ENCODE results near the gene INTS15. TPM values are rescaled to one million over a fixed set of nuclear protein-coding genes. Genes with fewer than 3 reads are reported as not detected.
"Not testable (repeated sequence)": the region's sequence is repeated elsewhere in the genome, so short reads cannot be mapped to it uniquely, and the experiment has no call there.

The INTS15 gene
- total RNA-seq, 2 experiments from 2014 or later: 27.8 to 31.8 TPM

DNA sequence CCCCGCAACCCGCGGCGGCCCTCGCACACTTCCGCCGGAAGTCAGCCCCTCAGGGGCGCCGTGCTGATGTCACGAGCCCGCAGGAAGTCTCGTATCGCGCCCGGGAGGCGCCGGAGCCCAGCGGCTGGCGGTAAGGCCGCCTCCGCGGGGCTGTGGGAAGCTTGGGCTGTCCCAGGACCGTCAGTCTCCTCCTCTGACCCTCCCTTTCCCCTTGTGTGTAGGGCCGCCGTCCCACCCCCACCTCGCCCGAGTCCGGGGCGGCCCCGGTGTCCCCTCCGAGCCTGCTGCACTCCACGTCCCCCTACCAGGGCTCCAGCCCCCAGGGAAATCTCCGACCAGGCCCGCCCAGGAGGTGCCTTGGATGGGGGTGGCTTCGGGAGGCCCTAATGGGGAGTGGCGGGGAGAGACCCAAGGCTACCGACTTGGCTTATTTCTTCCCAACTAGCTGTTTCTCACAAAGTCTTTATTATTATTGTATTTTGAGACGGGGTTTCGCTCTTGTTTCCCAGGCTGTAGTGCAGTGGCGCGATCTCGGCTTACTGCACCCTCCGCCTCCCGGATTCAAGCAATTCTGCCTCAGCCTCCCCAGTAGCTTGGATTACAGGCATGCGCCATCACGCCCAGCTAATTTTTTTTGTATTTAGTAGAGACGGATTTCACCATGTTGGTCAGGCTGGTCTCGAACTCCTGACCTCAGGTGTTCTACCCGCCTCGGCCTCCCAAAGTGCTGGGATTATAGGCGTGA, 12.3 kb upstream of the INTS15 start, which contains the start of gene ZDHHC4:
Gene ZDHHC4 (plus strand): TSS at position 86 of the 745 bp plus-strand sequence. CDS start 3,108 bp downstream, outside the sequence.
- peaks cover 27% of the 10 kb centered on the region for H3K36me3 Mint-ChIP-seq (ENCODE audit: low read depth)
- POLR2A ChIA-PET: interaction anchor here (0.6 to 1.6 kb wide), 3 partner anchors 12 to 728 kb away, joined by 3 to 8 read pairs (median 3); partner anchors contain the start of gene INTS15

DNA sequence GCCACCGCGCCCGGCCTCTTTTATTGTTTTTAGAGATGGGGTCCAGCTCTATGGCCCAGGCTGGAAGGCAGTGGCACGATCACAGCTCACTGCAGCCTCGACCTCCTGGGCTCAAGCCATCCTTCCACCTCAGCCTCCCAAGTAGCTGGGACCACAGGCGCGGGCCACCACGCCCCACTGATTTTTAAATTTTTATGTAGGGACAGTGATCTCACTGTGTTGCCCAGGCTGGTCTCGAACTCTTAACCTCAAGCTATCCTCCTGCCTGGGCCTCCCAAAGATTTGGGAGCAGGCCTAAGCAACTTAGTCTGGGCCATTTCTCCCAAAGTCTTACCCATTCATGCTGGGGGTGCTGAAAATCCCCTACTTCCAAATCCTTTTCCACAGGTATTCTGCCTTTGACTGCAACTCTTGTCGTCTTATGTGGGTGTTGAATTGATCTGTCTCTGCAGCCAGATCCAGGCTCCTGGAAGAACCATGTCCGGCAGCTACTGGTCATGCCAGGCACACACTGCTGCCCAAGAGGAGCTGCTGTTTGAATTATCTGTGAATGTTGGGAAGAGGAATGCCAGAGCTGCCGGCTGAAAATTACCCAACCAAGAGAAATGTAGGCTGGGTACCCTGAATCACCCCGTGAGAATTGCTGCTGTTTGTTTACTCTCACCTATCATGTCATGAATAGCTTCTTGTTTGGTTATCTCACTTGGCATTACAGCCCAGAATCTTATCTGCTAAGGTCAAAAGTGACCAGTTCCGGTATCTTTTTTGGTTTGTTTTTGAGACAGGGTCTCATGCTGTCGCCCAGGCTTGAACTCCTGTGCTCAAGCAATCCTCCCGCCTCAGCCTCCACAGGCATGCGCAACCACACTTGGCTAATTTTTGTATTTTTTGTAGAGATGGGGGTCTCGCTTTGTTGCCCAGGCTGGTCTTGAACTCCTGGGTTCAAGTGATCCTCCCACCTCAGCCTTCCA, 11.4 kb upstream of the INTS15 start:
- Mint-ChIP-seq H3K27me3 (no peaks in the 10 kb centered on the region), H3K9me3 (ENCODE audit: low read depth) (no peaks in the 10 kb centered on the region), H3K4me3 (peak overlapping the region; percentile 83), H3K27ac (peak overlapping the region; percentile 88), H3K4me1 (peaks cover 25% of the 10 kb centered on the region), H3K36me3 (ENCODE audit: low read depth) (peaks cover 35% of the 10 kb centered on the region)
- POLR2A ChIA-PET: interaction anchor here (1.6 kb wide), 1 partner anchor 11 kb away, joined by 8 read pairs; the partner anchor contains the start of gene INTS15
- intact Hi-C loops (cut with DNase I, micrococcal nuclease): no loop called here
- ATAC-seq (no peak), DNase-seq (no peak)
- CTCF ChIA-PET: interaction anchor here (0.7 to 1.7 kb wide), 5 partner anchors 10 to 62 kb away, joined by 3 to 8 read pairs (median 4); partner anchors contain the start of gene INTS15

More for the DNA sequence above, 12.3 kb upstream of the INTS15 start, which contains the start of gene ZDHHC4:
- CTCF ChIA-PET: interaction anchor here (0.7 to 1.7 kb wide), 6 partner anchors 11 to 62 kb away, joined by 3 to 8 read pairs (median 4); partner anchors contain the start of gene INTS15
- peaks cover 25% of the 10 kb centered on the region for H3K4me1 Mint-ChIP-seq
- DNase-seq: peak; percentile 94
- ATAC-seq: peak; percentile 97
- H3K9me3 Mint-ChIP-seq (ENCODE audit: low read depth): no peaks in the 10 kb centered on the region
- H3K27ac Mint-ChIP-seq: peak within 1 kb of the TSS; percentile 88
- peak within 1 kb of the TSS; percentile 83 for H3K4me3 Mint-ChIP-seq
- intact Hi-C loops (cut with DNase I, micrococcal nuclease): loop anchor here (1.0 kb wide), 4 partner anchors 13 to 130 kb away; partner anchors contain the start of genes INTS15 (in 2 of the 2) and ZNF316 (in 1 of the 2)
- H3K27me3 Mint-ChIP-seq: no peaks in the 10 kb centered on the region

DNA sequence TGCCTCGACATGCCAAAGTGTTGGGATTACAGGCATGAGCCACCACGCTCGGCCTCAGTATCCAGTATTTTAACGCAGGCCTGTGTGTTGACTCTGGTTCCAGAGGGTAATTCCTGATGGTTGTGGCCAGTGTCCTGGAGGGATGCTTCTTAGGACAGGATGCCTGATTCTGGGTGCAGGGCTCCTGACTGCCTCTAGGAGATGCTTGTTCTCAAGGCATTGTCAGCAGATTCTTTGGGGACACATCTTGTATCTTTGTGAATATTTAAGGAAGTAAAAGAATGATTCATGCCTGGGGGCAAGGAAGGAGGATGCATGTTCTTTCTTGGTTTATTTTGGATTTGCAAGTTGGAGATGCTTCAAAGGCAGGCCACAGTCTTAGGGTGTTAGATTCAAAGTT, 10.4 kb upstream of the INTS15 start:
- Mint-ChIP-seq H3K36me3 (ENCODE audit: low read depth) (peaks cover 39% of the 10 kb centered on the region), H3K27me3 (no peaks in the 10 kb centered on the region), H3K4me3 (peak overlapping the region; percentile 83), H3K9me3 (ENCODE audit: low read depth) (no peaks in the 10 kb centered on the region), H3K27ac (no peak overlapping the region), H3K4me1 (peaks cover 25% of the 10 kb centered on the region)
- CTCF ChIA-PET: no interaction called here
- ATAC-seq (no peak), DNase-seq (no peak)
- intact Hi-C loops (cut with DNase I, micrococcal nuclease): no loop called here
- POLR2A ChIA-PET: no interaction called here

DNA sequence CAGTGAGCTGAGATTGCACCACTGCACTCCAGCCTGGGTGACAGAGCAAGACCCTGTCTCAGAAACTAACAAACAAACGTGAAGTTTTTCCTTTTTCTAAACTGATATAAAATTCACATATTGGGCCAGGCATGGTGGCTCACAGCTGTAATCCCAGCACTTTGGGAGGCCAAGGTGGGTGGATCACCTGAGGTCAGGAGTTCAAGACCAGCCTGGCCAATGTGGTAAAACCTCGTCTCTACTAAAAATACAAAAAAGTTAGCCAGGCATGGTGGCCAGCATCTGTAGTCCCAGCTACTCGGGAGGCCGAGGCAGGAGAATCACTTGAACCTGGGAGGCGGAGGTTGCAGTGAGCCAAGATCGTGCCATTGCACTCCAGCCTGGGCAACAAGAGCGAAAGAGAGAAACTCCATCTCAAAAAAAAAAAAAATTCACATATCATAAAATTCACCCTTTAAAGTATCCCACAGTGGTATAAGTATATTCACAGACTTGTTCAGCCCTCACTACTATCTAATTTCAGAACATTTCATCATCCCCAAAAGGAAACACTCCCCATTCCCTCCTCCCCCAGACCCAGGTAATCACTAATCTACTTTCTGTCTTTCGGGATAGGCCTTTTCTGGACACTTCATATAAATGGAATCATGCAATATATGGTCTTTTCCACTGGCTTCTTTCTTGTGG, 3.9 kb upstream of the INTS15 start:
- CTCF ChIA-PET; POLR2A ChIA-PET; DNase-seq; H3K27me3 Mint-ChIP-seq; H3K4me3 Mint-ChIP-seq; H3K27ac Mint-ChIP-seq; H3K9me3 Mint-ChIP-seq (ENCODE audit: low read depth); ATAC-seq: not testable (repeated sequence)
- H3K4me1 Mint-ChIP-seq: peaks cover 14% of the 10 kb centered on the region
- intact Hi-C loops (cut with DNase I, micrococcal nuclease): loop anchor here in 1 of 2 experiments (10.0 kb wide), 1 partner anchor 269 kb away; no protein-coding TSS in a partner anchor
- peaks cover 53% of the 10 kb centered on the region for H3K36me3 Mint-ChIP-seq (ENCODE audit: low read depth)

DNA sequence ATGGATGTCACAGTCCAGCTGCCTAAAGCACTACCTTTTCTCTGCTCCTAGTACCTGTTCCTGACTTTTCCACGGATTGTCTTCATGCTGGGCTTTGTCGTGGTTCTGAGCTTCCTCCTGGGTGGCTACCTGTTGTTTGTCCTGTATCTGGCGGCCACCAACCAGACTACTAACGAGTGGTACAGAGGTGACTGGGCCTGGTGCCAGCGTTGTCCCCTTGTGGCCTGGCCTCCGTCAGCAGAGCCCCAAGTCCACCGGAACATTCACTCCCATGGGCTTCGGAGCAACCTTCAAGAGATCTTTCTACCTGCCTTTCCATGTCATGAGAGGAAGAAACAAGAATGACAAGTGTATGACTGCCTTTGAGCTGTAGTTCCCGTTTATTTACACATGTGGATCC, 1.3 kb upstream of the INTS15 start:
- no peaks in the 10 kb centered on the region for H3K9me3 Mint-ChIP-seq (ENCODE audit: low read depth)
- CTCF ChIA-PET: interaction anchor here (1.2 kb wide), 1 partner anchor 11 kb away, joined by 4 read pairs; the partner anchor contains the start of gene ZDHHC4
- peaks cover 43% of the 10 kb centered on the region for H3K36me3 Mint-ChIP-seq (ENCODE audit: low read depth)
- ATAC-seq (no peak), DNase-seq (no peak)
- POLR2A ChIA-PET: no interaction called here
- H3K27ac Mint-ChIP-seq: no peak overlapping the region
- no peaks in the 10 kb centered on the region for H3K27me3 Mint-ChIP-seq
- peaks cover 24% of the 10 kb centered on the region for H3K4me1 Mint-ChIP-seq
- intact Hi-C loops (cut with DNase I, micrococcal nuclease): loop anchor here in 1 of 2 experiments (10.0 kb wide), 1 partner anchor 266 kb away; no protein-coding TSS in a partner anchor
- H3K4me3 Mint-ChIP-seq: peak overlapping the region; percentile 27

DNA sequence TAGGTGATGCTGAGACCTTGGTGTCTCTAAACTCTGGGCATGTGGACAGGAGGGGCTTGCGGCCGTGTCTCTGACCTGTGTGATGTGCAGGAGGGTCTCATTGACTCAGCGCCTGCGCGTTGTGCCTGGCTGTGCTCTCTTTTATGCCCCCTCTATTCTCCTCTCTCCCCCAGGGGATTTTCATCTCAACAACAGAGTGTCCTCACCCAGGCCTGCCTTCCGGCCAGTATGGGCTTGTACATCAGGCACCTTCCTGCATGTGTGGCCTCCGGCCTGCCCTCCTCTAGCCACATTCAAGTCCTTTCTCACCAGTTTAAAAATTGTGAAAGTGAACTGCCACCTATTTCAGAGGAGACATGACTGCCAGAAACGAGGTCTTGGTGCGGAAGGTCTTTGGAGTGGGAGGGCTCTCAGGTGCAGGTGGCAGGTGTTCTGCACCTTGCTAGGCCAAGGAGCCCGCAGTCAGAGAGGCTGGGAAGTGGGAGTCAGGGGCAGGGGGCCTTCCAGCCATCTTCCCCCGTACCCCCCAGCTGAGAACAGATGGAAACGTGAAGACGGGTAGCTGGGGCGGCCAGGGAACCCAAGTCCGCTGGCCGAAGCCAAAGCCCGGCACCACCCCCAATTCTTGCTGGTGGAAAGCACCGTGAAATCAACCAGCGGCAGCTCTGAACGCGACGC, 531 bp upstream of the INTS15 start:
- intact Hi-C loops (cut with DNase I, micrococcal nuclease): loop anchor here in 1 of 2 experiments (10.0 kb wide), 1 partner anchor 266 kb away; no protein-coding TSS in a partner anchor
- no peak for DNase-seq
- CTCF ChIA-PET: interaction anchor here (0.6 to 1.6 kb wide), 7 partner anchors 9 to 268 kb away, joined by 3 to 6 read pairs (median 5); no protein-coding TSS in a partner anchor
- POLR2A ChIA-PET: interaction anchor here (0.5 to 1.0 kb wide), 3 partner anchors 11 to 61 kb away, joined by 3 to 8 read pairs (median 3); partner anchors contain the start of gene ZDHHC4
- H3K27me3 Mint-ChIP-seq: no peaks in the 10 kb centered on the region
- ATAC-seq: no peak
- peaks cover 44% of the 10 kb centered on the region for H3K36me3 Mint-ChIP-seq (ENCODE audit: low read depth)
- H3K9me3 Mint-ChIP-seq (ENCODE audit: low read depth): no peaks in the 10 kb centered on the region
- H3K4me3 Mint-ChIP-seq: peak overlapping the region; percentile 60
- H3K4me1 Mint-ChIP-seq: peaks cover 24% of the 10 kb centered on the region
- no peak overlapping the region for H3K27ac Mint-ChIP-seq

DNA sequence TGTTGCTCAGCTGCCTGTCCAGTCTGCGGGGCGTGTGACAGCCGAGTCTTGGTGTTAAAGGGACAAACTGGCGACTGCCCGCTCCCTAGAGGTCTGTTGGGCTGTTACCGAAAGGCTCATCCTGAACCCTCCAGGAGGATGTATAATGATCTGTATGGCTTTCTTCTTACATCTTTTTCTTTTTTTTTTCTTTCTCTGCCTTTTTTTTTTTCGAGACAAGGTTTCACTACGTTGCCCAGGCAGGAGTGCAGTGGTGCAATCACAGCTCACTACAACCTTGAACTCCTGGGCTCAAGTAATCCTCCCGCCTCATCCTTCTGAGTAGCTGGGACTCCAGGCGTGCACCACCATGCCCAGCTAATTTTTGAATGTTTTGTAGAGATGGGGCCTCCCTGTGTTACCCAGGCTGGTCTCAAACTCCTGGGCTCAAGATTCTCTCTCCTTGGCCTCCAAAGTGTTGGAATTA, 857 bp downstream of the INTS15 start:
- peaks cover 37% of the 10 kb centered on the region for H3K36me3 Mint-ChIP-seq (ENCODE audit: low read depth)
- H3K27ac Mint-ChIP-seq: peak overlapping the region; percentile 80
- DNase-seq (no peak), ATAC-seq (peak; percentile 10)
- H3K4me1 Mint-ChIP-seq: peaks cover 24% of the 10 kb centered on the region
- intact Hi-C loops (cut with DNase I, micrococcal nuclease): loop anchor here (1.0 to 10.0 kb wide), 6 partner anchors 13 to 344 kb away; partner anchors contain the start of genes ZDHHC4 (in 2 of the 2) and ZNF316 (in 1 of the 2)
- H3K27me3 Mint-ChIP-seq: no peaks in the 10 kb centered on the region
- peak overlapping the region; percentile 84 for H3K4me3 Mint-ChIP-seq
- H3K9me3 Mint-ChIP-seq (ENCODE audit: low read depth): no peaks in the 10 kb centered on the region
- ChIA-PET CTCF (interaction anchor here (0.7 to 1.6 kb wide), 6 partner anchors 15 to 266 kb away, joined by 3 to 6 read pairs (median 5); no protein-coding TSS in a partner anchor), POLR2A (no interaction called here)

DNA sequence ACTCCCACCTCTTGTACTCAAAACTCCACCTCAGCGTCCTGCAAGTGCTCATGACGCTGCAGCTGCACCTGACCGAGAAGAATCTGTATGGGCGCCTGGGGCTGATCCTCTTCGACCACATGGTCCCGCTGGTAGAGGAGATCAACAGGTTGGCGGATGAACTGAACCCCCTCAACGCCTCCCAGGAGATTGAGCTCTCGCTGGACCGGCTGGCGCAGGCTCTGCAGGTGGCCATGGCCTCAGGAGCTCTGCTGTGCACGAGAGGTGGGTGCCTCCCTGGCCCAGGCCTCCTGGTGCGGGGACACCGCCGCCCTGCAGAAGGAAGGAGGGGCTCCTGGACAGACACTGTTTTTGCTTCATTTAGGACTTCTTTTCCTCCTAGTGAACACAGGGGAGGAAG, 10.3 kb downstream of the INTS15 start:
- DNase-seq (no peak), ATAC-seq (no peak)
- POLR2A ChIA-PET: interaction anchor here (0.6 to 0.9 kb wide), 2 partner anchors 10 to 745 kb away, joined by 3 read pairs; partner anchors contain the start of gene INTS15
- Mint-ChIP-seq H3K27me3 (no peaks in the 10 kb centered on the region), H3K36me3 (ENCODE audit: low read depth) (peaks cover 35% of the 10 kb centered on the region), H3K9me3 (ENCODE audit: low read depth) (no peaks in the 10 kb centered on the region), H3K4me1 (no peaks in the 10 kb centered on the region), H3K27ac (no peak overlapping the region), H3K4me3 (no peak overlapping the region)
- CTCF ChIA-PET: no interaction called here
- intact Hi-C loops (cut with DNase I, micrococcal nuclease): no loop called here

DNA sequence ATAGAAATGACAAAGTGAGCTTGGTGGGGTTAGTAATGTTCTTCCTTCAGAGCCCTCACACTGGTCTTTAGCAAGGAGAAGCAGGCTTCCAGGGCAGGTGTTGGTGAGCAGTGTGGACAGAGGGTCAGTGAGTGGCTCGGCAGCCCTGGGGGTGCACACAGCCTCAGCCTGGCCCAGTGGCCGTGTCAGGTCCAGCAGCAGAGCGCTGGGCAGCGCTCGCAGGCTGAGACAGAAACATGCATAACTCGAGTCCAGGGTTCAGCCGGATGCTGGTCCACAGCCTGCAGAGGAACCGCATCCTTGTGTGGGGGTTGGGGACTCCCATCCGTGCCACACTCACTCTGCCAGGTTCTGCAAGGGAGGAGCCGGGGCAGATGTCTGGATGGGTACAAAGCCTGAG, 14.6 kb downstream of the INTS15 start:
- no peak overlapping the region for H3K27ac Mint-ChIP-seq
- no peaks in the 10 kb centered on the region for H3K27me3 Mint-ChIP-seq
- intact Hi-C loops (cut with DNase I, micrococcal nuclease): no loop called here
- ChIA-PET POLR2A (no interaction called here), CTCF (interaction anchor here (0.7 kb wide), 1 partner anchor 15 kb away, joined by 4 read pairs; the partner anchor contains the start of gene INTS15)
- no peak overlapping the region for H3K4me3 Mint-ChIP-seq
- H3K36me3 Mint-ChIP-seq (ENCODE audit: low read depth): peaks cover 21% of the 10 kb centered on the region
- no peak for DNase-seq
- H3K4me1 Mint-ChIP-seq: no peaks in the 10 kb centered on the region
- no peak for ATAC-seq
- H3K9me3 Mint-ChIP-seq (ENCODE audit: low read depth): no peaks in the 10 kb centered on the region
